ENCODE data around the gene PTTG1. TPM values are rescaled to one million over a fixed set of nuclear protein-coding genes. Genes with fewer than 3 reads are reported as not detected.

Gene PTTG1
- total RNA-seq, 1 experiment from 2014 or later, result 262 TPM

DNA sequence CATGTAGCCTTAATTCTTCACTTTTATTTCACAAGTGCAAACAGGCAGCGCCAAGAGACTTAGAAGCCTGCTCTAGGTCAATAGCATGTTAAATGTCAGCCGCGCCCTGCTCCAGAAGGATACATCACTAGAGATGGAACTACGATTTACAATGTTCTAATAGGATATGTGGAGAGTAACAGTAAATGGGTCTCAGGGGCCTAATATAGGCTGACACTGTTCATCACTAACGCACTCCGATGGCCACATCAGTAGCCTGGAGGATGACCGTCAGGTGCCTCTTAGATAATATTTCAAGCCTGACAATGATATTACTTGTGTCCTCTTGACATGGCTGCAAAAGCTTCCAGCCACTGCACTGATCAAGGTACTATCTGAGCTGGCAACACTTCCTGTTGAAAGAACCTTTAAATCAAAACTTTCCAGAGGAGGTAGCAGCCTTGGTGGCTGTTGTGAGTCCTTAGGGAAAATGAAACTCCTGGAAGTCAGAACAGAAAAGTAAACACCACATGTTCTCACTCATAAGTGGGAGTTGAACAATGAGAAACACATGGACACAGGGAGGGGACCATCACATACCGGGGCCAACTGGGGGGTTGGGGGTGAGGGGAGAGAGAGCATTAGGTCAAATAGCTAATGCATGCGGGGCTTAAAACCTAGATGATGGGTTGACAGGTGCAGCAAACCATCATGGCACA, 35.0 kb downstream of the PTTG1 start:
- Histone ChIP-seq H3K9me2 (ENCODE audit: insufficient read depth) (no peaks in the 10 kb centered on the region), H3K4me3 (no peak overlapping the region), H3K27ac (no peak overlapping the region), H3K4me1 (replicated peaks; ENCODE audit: insufficient read depth) (no peaks in the 10 kb centered on the region), H3K4me2 (no peak overlapping the region), H4K20me1 (ENCODE audit: insufficient read depth) (no peaks in the 10 kb centered on the region), H3K9me3 (ENCODE audit: insufficient read depth, low read depth) (no peaks in the 10 kb centered on the region), H3F3A (ENCODE audit: insufficient read depth, low read depth) (no peaks in the 10 kb centered on the region), H2AFZ (no peak overlapping the region), H3K27me3 (ENCODE audit: insufficient read depth, low read depth) (peaks cover 3% of the 10 kb centered on the region; the same call in 1 of the 2 replicates), H3K79me2 (ENCODE audit: low read depth) (no peaks in the 10 kb centered on the region), H3K36me3 (ENCODE audit: low read depth) (no peaks in the 10 kb centered on the region)
- TF ChIP-seq, protein P1, sequence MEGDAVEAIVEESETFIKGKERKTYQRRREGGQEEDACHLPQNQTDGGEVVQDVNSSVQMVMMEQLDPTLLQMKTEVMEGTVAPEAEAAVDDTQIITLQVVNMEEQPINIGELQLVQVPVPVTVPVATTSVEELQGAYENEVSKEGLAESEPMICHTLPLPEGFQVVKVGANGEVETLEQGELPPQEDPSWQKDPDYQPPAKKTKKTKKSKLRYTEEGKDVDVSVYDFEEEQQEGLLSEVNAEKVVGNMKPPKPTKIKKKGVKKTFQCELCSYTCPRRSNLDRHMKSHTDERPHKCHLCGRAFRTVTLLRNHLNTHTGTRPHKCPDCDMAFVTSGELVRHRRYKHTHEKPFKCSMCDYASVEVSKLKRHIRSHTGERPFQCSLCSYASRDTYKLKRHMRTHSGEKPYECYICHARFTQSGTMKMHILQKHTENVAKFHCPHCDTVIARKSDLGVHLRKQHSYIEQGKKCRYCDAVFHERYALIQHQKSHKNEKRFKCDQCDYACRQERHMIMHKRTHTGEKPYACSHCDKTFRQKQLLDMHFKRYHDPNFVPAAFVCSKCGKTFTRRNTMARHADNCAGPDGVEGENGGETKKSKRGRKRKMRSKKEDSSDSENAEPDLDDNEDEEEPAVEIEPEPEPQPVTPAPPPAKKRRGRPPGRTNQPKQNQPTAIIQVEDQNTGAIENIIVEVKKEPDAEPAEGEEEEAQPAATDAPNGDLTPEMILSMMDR (conservative IDR thresholded peaks at IDR 0.05), result no peak
- TF ChIP-seq EZH2 (IDR thresholded peaks at IDR 0.05; ENCODE audit: low read depth), result no peak
- no TSS peak for BruUV-seq (replicated peaks)
- POLR2A ChIA-PET (ENCODE audit: unreplicated experiment), result no interaction called here
- CTCF ChIA-PET, result no interaction called here
- intact Hi-C loops (cut with micrococcal nuclease; ENCODE audit: unreplicated experiment), result no loop called here
- DNase-seq, result no peak

DNA sequence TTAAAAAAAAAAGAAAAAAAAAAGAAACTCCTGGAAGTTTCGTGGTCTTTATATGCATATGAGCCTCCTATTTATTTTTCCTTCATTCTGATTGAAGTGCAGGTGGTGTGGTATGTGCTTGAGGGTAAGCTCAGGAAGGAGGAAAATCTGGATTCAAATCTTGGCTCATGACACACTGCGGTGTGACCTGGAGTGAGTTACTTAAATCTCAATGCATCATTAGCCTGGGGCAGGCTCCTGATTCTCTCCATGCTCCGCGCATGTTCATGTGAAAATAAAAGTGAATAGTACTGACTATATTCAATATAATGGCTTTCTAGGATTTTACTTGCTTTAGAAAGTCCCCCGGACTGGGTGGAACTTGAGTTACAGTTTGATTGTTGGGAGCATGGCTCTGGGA, 35.6 kb downstream of the PTTG1 start:
- H3K27ac ChIP-seq, result no peak overlapping the region
- H2AFZ ChIP-seq, result no peak overlapping the region
- H3K79me2 ChIP-seq (ENCODE audit: low read depth), result no peaks in the 10 kb centered on the region
- no peak for TF ChIP-seq EZH2 (IDR thresholded peaks at IDR 0.05; ENCODE audit: low read depth)
- TF ChIP-seq, protein P1 (conservative IDR thresholded peaks at IDR 0.05), result no peak
- no peaks in the 10 kb centered on the region for H3K9me3 ChIP-seq (ENCODE audit: insufficient read depth, low read depth)
- ChIA-PET POLR2A (ENCODE audit: unreplicated experiment) (no interaction called here), CTCF (no interaction called here)
- H3K9me2 ChIP-seq (ENCODE audit: insufficient read depth), result no peaks in the 10 kb centered on the region
- H3K4me2 ChIP-seq, result no peak overlapping the region
- no peak overlapping the region for H3K4me3 ChIP-seq
- H4K20me1 ChIP-seq (ENCODE audit: insufficient read depth), result no peaks in the 10 kb centered on the region
- H3K36me3 ChIP-seq (ENCODE audit: low read depth), result no peaks in the 10 kb centered on the region
- H3K27me3 ChIP-seq (ENCODE audit: insufficient read depth, low read depth), result peaks cover 3% of the 10 kb centered on the region; the same call in 1 of the 2 replicates
- no peaks in the 10 kb centered on the region for H3K4me1 ChIP-seq (replicated peaks; ENCODE audit: insufficient read depth)
- H3F3A ChIP-seq (ENCODE audit: insufficient read depth, low read depth), result no peaks in the 10 kb centered on the region
- intact Hi-C loops (cut with micrococcal nuclease; ENCODE audit: unreplicated experiment), result no loop called here
- DNase-seq, result no peak
- BruUV-seq (replicated peaks), result no TSS peak

DNA sequence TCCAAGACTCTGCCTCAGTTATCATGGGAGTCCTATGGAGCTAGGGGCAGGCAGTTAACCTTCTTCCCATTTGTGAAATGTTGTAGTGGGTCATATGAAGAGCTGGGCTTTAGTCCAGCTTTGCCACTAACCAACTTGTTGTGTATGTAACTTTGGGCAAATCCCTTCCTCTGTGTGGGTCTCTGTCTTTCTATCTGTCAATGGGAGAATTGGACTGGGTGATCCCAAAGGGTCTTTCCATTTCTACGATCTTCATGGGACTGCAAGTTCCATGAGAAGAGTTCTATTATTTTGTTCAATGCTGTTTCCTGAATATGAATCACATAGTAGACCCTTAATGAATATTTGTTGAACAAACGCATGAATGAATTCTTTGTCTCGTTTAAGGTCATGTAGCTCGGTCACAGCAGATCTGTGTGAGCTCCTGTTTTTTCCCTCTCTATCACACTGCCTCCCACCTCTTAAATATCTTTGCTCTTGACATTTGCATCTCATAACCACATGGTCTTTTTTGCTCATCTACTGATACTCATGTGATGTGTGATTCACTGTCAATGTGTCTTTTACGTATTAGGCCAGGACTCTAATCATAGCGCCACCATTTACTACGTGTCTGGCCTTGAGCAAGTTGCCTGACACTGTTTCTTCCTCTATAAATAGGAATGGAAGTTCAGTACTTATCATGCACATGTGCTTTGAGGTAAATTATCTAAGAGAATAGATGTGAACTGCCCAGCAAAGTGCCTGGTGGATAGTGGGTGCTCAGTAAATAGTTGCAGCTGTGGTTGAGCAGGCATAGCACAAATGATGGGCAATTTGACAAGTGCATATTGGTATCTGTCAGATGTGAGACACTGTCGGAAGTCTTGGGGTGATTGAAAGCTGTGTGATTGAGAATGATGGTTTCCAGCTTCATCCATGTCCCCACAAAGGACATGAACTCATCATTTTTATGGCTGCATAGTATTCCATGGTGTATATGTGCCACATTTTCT, 37.4 kb downstream of the PTTG1 start:
- Histone ChIP-seq H3K4me3 (no peak overlapping the region), H3K36me3 (ENCODE audit: low read depth) (no peaks in the 10 kb centered on the region), H2AFZ (no peak overlapping the region), H3K9me3 (ENCODE audit: insufficient read depth, low read depth) (no peaks in the 10 kb centered on the region), H3K4me2 (no peak overlapping the region), H4K20me1 (ENCODE audit: insufficient read depth) (no peaks in the 10 kb centered on the region), H3K4me1 (replicated peaks; ENCODE audit: insufficient read depth) (peaks cover 8% of the 10 kb centered on the region), H3K27me3 (ENCODE audit: insufficient read depth, low read depth) (no peaks in the 10 kb centered on the region), H3F3A (ENCODE audit: insufficient read depth, low read depth) (peaks cover 2% of the 10 kb centered on the region; the same call in 1 of the 2 replicates), H3K9me2 (ENCODE audit: insufficient read depth) (no peaks in the 10 kb centered on the region), H3K79me2 (ENCODE audit: low read depth) (no peaks in the 10 kb centered on the region), H3K27ac (no peak overlapping the region)
- intact Hi-C loops (cut with micrococcal nuclease; ENCODE audit: unreplicated experiment), result no loop called here
- DNase-seq, result no peak
- BruUV-seq (replicated peaks), result no TSS peak
- POLR2A ChIA-PET (ENCODE audit: unreplicated experiment), result no interaction called here
- CTCF ChIA-PET, result no interaction called here
- TF ChIP-seq, protein P1 (conservative IDR thresholded peaks at IDR 0.05), result no peak
- TF ChIP-seq EZH2 (IDR thresholded peaks at IDR 0.05; ENCODE audit: low read depth), result no peak

Data from PC-9 (cell line).